ENCODE measurements around the gene PLCB1. TPM values are rescaled to one million over a fixed set of nuclear protein-coding genes. Genes with fewer than 3 reads are reported as not detected.

Gene PLCB1
- total RNA-seq, 6 experiments from 2014 or later: 17.2 to 25.7 (median 23.1) TPM

- no peaks in the 10 kb centered on the region for H3K9me3 Mint-ChIP-seq
- TF ChIP-seq, protein P1, sequence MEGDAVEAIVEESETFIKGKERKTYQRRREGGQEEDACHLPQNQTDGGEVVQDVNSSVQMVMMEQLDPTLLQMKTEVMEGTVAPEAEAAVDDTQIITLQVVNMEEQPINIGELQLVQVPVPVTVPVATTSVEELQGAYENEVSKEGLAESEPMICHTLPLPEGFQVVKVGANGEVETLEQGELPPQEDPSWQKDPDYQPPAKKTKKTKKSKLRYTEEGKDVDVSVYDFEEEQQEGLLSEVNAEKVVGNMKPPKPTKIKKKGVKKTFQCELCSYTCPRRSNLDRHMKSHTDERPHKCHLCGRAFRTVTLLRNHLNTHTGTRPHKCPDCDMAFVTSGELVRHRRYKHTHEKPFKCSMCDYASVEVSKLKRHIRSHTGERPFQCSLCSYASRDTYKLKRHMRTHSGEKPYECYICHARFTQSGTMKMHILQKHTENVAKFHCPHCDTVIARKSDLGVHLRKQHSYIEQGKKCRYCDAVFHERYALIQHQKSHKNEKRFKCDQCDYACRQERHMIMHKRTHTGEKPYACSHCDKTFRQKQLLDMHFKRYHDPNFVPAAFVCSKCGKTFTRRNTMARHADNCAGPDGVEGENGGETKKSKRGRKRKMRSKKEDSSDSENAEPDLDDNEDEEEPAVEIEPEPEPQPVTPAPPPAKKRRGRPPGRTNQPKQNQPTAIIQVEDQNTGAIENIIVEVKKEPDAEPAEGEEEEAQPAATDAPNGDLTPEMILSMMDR (IDR thresholded peaks at IDR 0.05): no peak
- no peak overlapping the region for H3K4me3 Mint-ChIP-seq
- H3K27ac Mint-ChIP-seq: no peak overlapping the region
- DNase-seq: no peak
- H3K4me1 Mint-ChIP-seq (ENCODE audit: low read depth): peaks cover 30% of the 10 kb centered on the region
- peaks cover 9% of the 10 kb centered on the region; the same call in 1 of the 2 replicates for H3K36me3 Mint-ChIP-seq (ENCODE audit: low read depth)
- no peaks in the 10 kb centered on the region; the same call in 1 of the 2 replicates for H3K27me3 Mint-ChIP-seq (ENCODE audit: insufficient read depth)
Observed at GRCh38 chr20:8139899-8140298, 7.8 kb downstream of the PLCB1 start.

GRCh38 chr20:8143474-8143873, 11.4 kb downstream of the PLCB1 start:
- no peaks in the 10 kb centered on the region for H3K9me3 Mint-ChIP-seq
- no peak overlapping the region for H3K4me3 Mint-ChIP-seq
- no peak for DNase-seq
- peaks cover 42% of the 10 kb centered on the region for H3K4me1 Mint-ChIP-seq (ENCODE audit: low read depth)
- no peak overlapping the region for H3K27ac Mint-ChIP-seq
- H3K36me3 Mint-ChIP-seq (ENCODE audit: low read depth): peaks cover 15% of the 10 kb centered on the region; the same call in 1 of the 2 replicates
- TF ChIP-seq, protein P1 (IDR thresholded peaks at IDR 0.05): no peak
- peaks cover 4% of the 10 kb centered on the region; the same call in 1 of the 2 replicates for H3K27me3 Mint-ChIP-seq (ENCODE audit: insufficient read depth)

DNA sequence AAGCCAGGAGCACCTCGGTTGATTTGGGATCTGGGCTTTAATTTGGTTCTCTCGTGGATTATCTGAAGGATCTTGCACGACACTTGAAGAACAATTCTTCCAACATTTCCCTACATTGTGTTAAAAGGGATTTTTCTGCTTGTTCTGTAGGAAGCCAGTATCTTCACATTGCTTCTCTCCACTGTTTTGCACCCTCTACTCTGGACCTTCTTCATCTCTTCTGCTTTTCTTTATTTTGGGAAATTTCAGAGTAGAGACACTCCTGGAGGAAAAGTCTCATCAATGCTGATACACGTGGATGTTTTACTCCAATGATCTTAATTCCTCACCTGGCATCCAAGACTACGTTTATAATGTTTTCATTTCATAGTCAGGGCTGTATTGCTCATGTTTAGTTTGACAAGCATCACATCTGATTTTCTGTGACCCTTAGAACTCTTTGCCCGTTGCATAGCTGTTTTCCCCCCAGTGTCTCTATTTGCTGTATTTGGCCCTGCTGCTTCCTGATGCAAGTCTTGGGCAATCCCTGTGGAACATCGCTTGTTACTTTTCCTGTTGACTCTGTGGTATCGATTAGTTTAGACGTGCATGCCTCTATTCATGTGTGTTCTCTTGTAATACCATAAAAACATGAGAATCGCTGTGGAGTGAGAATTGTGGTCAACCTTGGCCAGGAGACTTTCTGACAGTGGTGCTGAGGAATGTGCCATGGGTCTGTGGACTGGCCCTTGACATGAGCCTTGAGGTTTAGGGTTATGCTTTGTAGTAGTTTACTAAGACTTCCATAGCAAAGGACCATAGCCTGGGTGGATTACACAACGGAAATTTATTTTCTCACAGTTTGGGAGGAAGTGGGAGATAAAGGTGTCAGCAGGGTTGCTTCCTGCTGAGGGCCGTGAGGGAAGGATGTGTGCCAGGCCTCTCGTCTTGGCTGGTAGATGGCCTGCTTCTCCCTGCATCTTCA, 12.5 kb downstream of the PLCB1 start:
- Mint-ChIP-seq H3K36me3 (ENCODE audit: low read depth) (peaks cover 15% of the 10 kb centered on the region; the same call in 1 of the 2 replicates), H3K4me1 (ENCODE audit: low read depth) (peaks cover 52% of the 10 kb centered on the region), H3K9me3 (no peaks in the 10 kb centered on the region), H3K27me3 (ENCODE audit: insufficient read depth) (peaks cover 4% of the 10 kb centered on the region; the same call in 1 of the 2 replicates), H3K27ac (peak overlapping the region; percentile 33), H3K4me3 (peak overlapping the region; percentile 20)
- peak; percentile 68 for DNase-seq
- TF ChIP-seq, protein P1 (IDR thresholded peaks at IDR 0.05): no peak

GRCh38 chr20:8145246-8146168, 13.4 kb downstream of the PLCB1 start:
- no peak for DNase-seq
- Mint-ChIP-seq H3K4me3 (no peak overlapping the region; the same call in 1 of the 2 replicates), H3K27ac (peak overlapping the region; percentile 33), H3K9me3 (no peaks in the 10 kb centered on the region), H3K27me3 (ENCODE audit: insufficient read depth) (peaks cover 4% of the 10 kb centered on the region; the same call in 1 of the 2 replicates), H3K4me1 (ENCODE audit: low read depth) (peaks cover 59% of the 10 kb centered on the region), H3K36me3 (ENCODE audit: low read depth) (peaks cover 15% of the 10 kb centered on the region; the same call in 1 of the 2 replicates)
- TF ChIP-seq, protein P1 (IDR thresholded peaks at IDR 0.05): no peak

DNA sequence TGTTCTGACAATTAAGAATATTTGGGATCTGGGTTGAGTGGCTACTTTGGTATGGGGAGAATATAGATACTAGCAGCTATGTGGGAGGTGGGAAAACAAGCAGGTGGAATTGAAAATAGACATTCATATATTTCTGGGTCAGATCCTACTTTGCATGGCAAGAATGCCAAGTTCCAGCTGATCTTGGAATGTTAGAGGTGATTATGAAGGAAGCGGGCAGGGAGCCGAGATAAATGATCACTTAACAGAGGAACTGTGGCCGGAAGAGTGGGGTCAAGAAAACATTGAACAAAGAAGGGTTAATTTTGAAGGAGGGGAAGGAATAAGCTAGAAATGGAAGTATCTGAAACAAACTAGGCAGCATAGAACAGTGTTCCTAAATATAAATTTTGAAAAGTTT, 15.4 kb downstream of the PLCB1 start:
- peaks cover 79% of the 10 kb centered on the region for H3K4me1 Mint-ChIP-seq (ENCODE audit: low read depth)
- no peaks in the 10 kb centered on the region for H3K9me3 Mint-ChIP-seq
- DNase-seq: no peak
- H3K4me3 Mint-ChIP-seq: no peak overlapping the region
- H3K36me3 Mint-ChIP-seq (ENCODE audit: low read depth): peaks cover 15% of the 10 kb centered on the region; the same call in 1 of the 2 replicates
- peaks cover 4% of the 10 kb centered on the region; the same call in 1 of the 2 replicates for H3K27me3 Mint-ChIP-seq (ENCODE audit: insufficient read depth)
- no peak overlapping the region for H3K27ac Mint-ChIP-seq
- TF ChIP-seq, protein P1 (IDR thresholded peaks at IDR 0.05): no peak

Measured in HFFc6 (cell line).